Caco-2 (cell line): ENCODE measurements around the gene USP1. TPM values are rescaled to one million over a fixed set of nuclear protein-coding genes. Genes with fewer than 3 reads are reported as not detected.

ENCODE experiments used
- BruUV-seq: library from RNA; stranded (reverse); fragments of 400-500 nt; replicated peaks from 2 replicates; lab custom pipeline; 2021; lab: Mats Ljungman, UMichigan
- CTCF ChIA-PET: fragments of 300-600 bp; sonication (Branson Sonifier 250); formaldehyde crosslinking; loops from one replicate; lab custom pipeline; 2022; ENCODE audit warnings: antibody characterized with exemption; lab: Charles Lee
- POLR2A ChIA-PET: fragments of 300-600 bp; sonication (Branson Sonifier 250); formaldehyde crosslinking; loops from one replicate; lab custom pipeline; 2022; ENCODE audit warnings: antibody characterized with exemption; lab: Charles Lee
- DNase-seq, 2 experiments: peaks; one replicate each; pipeline versions ENCODE4 v3.0.0 to v3.0.0-alpha.2; 2020 to 2022
- H3K27me3 ChIP-seq: replicated peaks from 2 replicates; pipeline ENCODE4 v1.6.0; 2011; ENCODE audit warnings: low read length; ENCODE audit not compliant: control insufficient read depth, insufficient read depth
- H3K36me3 ChIP-seq: 2 replicates; pipeline ENCODE4 v1.5.1; 2011; ENCODE audit warnings: low read length; ENCODE audit not compliant: control insufficient read depth, insufficient read depth
- H3K4me1 ChIP-seq: fragments of 250-450 bp; sonication (Bioruptor Pico); 2 replicates; pipeline ENCODE4 v1.5.1; 2020; ENCODE audit warnings: mild to moderate bottlenecking
- H3K4me3 ChIP-seq: 2 replicates; pipeline ENCODE4 v1.5.1; 2011; ENCODE audit warnings: low read depth, mild to moderate bottlenecking, control low read depth, low read length
- H3K9me3 ChIP-seq: fragments of 250-450 bp; sonication (Bioruptor Pico); 2 replicates; pipeline ENCODE4 v1.5.1; 2020; ENCODE audit warnings: mild to moderate bottlenecking, moderate library complexity
- H3K27ac Mint-ChIP-seq: one replicate; pipeline ENCODE4 v1.8.0; 2022; ENCODE audit warnings: mixed read lengths; ENCODE audit not compliant: unreplicated experiment
- H3K27me3 Mint-ChIP-seq: one replicate; pipeline ENCODE4 v1.8.0; 2022; ENCODE audit warnings: mixed read lengths; ENCODE audit not compliant: insufficient read depth, unreplicated experiment
- H3K36me3 Mint-ChIP-seq: one replicate; pipeline ENCODE4 v1.8.0; 2022; ENCODE audit warnings: mild to moderate bottlenecking, mixed read lengths; ENCODE audit not compliant: insufficient read depth, unreplicated experiment
- H3K4me1 Mint-ChIP-seq: one replicate; pipeline ENCODE4 v1.8.0; 2022; ENCODE audit warnings: low read depth, mixed read lengths; ENCODE audit not compliant: unreplicated experiment
- H3K4me3 Mint-ChIP-seq: one replicate; pipeline ENCODE4 v1.8.0; 2022; ENCODE audit warnings: mild to moderate bottlenecking, moderate library complexity, mixed read lengths; ENCODE audit not compliant: unreplicated experiment
- H3K9me3 Mint-ChIP-seq: one replicate; pipeline ENCODE4 v1.8.0; 2022; ENCODE audit warnings: mixed read lengths; ENCODE audit not compliant: unreplicated experiment
- CTCF ChIP-seq, 2 experiments: fragments of 200-600 bp in 1 of 2; IDR thresholded peaks; 1 replicate in 1 of 2; 2 replicates in 1 of 2; pipeline versions ENCODE4 v1.5.1 to v1.8.0; 2011 to 2022; ENCODE audit warnings: antibody characterized with exemption in 1 of 2, control low read depth in 1 of 2, inconsistent platforms in 1 of 2, low read depth in 1 of 2, low read length in 1 of 2, mild to moderate bottlenecking in 1 of 2, moderate library complexity in 1 of 2; ENCODE audit not compliant: insufficient read depth in 1 of 2, severe bottlenecking in 1 of 2, unreplicated experiment in 1 of 2
- intact Hi-C: fragments of 100-400 bp; cut with micrococcal nuclease; formaldehyde crosslinking; loops from one replicate; pipeline ENCODE4 v1.10.0; 2022; ENCODE audit not compliant: unreplicated experiment
- total RNA-seq: library from RNA; stranded (reverse); gene quantifications from 2 replicates; pipeline ENCODE4 v1.2.3, GENCODE V29; 2022

The USP1 gene
- total RNA-seq, 1 experiment from 2014 or later, result 39.3 TPM

DNA sequence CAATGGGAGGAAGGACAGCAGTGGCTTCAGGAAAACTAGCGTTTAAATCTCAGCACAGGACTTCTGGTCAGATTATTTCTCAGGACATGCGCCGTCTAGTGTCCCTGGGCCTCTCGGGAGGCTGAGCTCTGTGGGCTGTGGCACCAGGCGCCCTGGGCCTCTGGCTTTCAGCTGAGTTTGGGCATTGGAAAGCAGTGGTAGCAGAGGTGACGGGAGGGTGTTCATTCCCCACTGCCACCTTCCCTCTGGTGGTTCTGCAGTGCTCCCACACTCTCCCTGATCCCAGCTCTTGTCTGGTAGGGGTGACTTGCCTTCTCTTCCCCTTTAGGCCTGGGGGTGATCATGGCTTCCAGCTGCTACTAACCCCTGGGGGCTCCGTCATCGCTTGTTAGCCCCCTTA lies 42.2 kb upstream of the USP1 start:
- intact Hi-C loops, result no loop called here
- H3K4me3 Mint-ChIP-seq, result no peak overlapping the region
- POLR2A ChIA-PET, result no interaction called here
- Histone ChIP-seq H3K27me3 (no peaks in the 10 kb centered on the region), H3K4me3 (no peak overlapping the region), H3K4me1 (no peaks in the 10 kb centered on the region), H3K36me3 (no peaks in the 10 kb centered on the region), H3K9me3 (no peaks in the 10 kb centered on the region)
- H3K9me3 Mint-ChIP-seq, result no peaks in the 10 kb centered on the region
- H3K4me1 Mint-ChIP-seq, result no peaks in the 10 kb centered on the region
- BruUV-seq, result no TSS peak
- no peaks in the 10 kb centered on the region for H3K27me3 Mint-ChIP-seq
- no peak for DNase-seq
- CTCF ChIA-PET, result no interaction called here
- no peak for TF ChIP-seq CTCF (IDR thresholded peaks at IDR 0.05; ENCODE audit: insufficient read depth in 1 of 2, low read depth in 1 of 2, low read length in 1 of 2, severe bottlenecking in 1 of 2, unreplicated experiment in 1 of 2)
- no peaks in the 10 kb centered on the region for H3K36me3 Mint-ChIP-seq
- no peak overlapping the region for H3K27ac Mint-ChIP-seq

- H3K27me3 ChIP-seq, result no peaks in the 10 kb centered on the region
- H3K36me3 Mint-ChIP-seq, result no peaks in the 10 kb centered on the region
- ChIA-PET CTCF (no interaction called here), POLR2A (no interaction called here)
- no peak for DNase-seq
- no peaks in the 10 kb centered on the region for H3K9me3 Mint-ChIP-seq
- intact Hi-C loops, result no loop called here
- no peaks in the 10 kb centered on the region for H3K9me3 ChIP-seq
- no peak overlapping the region for H3K4me3 Mint-ChIP-seq
- BruUV-seq, result no TSS peak
- no peaks in the 10 kb centered on the region for H3K36me3 ChIP-seq
- H3K4me1 ChIP-seq, result no peaks in the 10 kb centered on the region
- TF ChIP-seq CTCF (IDR thresholded peaks at IDR 0.05; ENCODE audit: insufficient read depth in 1 of 2, low read depth in 1 of 2, low read length in 1 of 2, severe bottlenecking in 1 of 2, unreplicated experiment in 1 of 2), result no peak
- no peak overlapping the region for H3K27ac Mint-ChIP-seq
- no peaks in the 10 kb centered on the region for H3K4me1 Mint-ChIP-seq
- no peak overlapping the region for H3K4me3 ChIP-seq
- no peaks in the 10 kb centered on the region for H3K27me3 Mint-ChIP-seq
These were observed 41.6 kb upstream of the USP1 start for GRCh38 chr1:62395291-62395690.

GRCh38 chr1:62396871-62397270 lies 40.0 kb upstream of the USP1 start:
- no peak for DNase-seq
- ChIA-PET POLR2A (no interaction called here), CTCF (no interaction called here)
- H3K4me1 ChIP-seq, result no peaks in the 10 kb centered on the region
- H3K4me3 ChIP-seq, result no peak overlapping the region
- BruUV-seq, result no TSS peak
- Mint-ChIP-seq H3K27me3 (no peaks in the 10 kb centered on the region), H3K4me1 (no peaks in the 10 kb centered on the region), H3K4me3 (no peak overlapping the region), H3K36me3 (no peaks in the 10 kb centered on the region), H3K9me3 (no peaks in the 10 kb centered on the region), H3K27ac (no peak overlapping the region)
- intact Hi-C loops, result no loop called here
- H3K9me3 ChIP-seq, result no peaks in the 10 kb centered on the region
- no peaks in the 10 kb centered on the region for H3K36me3 ChIP-seq
- no peaks in the 10 kb centered on the region for H3K27me3 ChIP-seq
- no peak for TF ChIP-seq CTCF (IDR thresholded peaks at IDR 0.05; ENCODE audit: insufficient read depth in 1 of 2, low read depth in 1 of 2, low read length in 1 of 2, severe bottlenecking in 1 of 2, unreplicated experiment in 1 of 2)
